NCI-H345 treated with DMSO at 0.1 percent for 48 hours (cell line): ENCODE results near the gene GRIN1.

Experiments used
- DNase-seq: peaks from one replicate; lab custom pipeline; 2025; ENCODE audit not compliant: unreplicated experiment; lab: John Stamatoyannopoulos, UW

GRIN1 gene

DNA sequence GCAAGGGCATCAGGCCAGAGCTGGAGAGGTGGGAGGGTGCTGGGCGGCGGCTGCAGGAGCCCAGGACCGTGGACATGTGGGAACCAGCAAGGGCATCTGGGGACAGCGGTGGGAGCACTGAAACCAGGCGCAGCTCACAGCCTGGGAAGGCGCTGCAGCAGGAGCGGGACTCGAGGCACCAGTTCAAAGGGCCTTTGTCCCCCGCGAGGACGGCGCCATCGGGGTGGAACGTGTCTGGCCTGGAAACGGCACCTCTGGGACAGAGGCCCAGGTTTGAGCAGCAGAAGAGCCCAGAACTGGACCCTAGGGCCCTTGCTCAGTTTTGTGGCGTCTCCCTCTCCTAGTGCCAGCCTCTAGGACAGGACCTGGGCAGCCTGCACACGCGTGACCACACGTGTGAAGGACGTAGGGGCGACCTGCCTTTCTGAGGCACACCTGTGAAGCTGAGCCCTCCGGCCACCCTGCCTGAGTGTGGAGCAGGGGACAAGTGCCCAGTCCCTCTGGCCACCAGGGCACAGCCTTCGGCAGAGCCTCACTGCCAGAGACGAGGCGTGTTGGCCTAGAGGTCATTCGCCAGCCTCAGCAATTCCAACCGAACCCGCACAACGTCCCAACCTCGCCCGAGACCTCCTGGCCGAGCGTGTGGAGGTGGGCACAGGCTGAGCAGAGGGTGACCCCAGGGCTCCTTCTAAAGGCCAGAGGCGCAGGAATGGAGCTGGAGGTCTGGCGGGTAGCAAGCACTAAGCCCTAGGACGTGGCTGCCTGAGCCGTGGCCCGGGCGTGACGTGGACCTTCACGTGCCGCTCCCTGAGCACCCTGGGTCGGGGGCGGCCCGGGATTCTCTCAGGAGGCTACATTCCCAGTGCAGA, 35.1 kb downstream of the GRIN1 start:
- DNase-seq: no peak

GRCh38 chr9:137174722-137175293, 35.9 kb downstream of the GRIN1 start:
- no peak for DNase-seq

GRCh38 chr9:137175345-137175961, 36.5 kb downstream of the GRIN1 start:
- no peak for DNase-seq

GRCh38 chr9:137176302-137177182, 37.6 kb downstream of the GRIN1 start:
- no peak for DNase-seq

GRCh38 chr9:137178201-137178938, 39.4 kb downstream of the GRIN1 start:
- no peak for DNase-seq

GRCh38 chr9:137178939-137179630, 40.1 kb downstream of the GRIN1 start:
- DNase-seq: no peak

DNA sequence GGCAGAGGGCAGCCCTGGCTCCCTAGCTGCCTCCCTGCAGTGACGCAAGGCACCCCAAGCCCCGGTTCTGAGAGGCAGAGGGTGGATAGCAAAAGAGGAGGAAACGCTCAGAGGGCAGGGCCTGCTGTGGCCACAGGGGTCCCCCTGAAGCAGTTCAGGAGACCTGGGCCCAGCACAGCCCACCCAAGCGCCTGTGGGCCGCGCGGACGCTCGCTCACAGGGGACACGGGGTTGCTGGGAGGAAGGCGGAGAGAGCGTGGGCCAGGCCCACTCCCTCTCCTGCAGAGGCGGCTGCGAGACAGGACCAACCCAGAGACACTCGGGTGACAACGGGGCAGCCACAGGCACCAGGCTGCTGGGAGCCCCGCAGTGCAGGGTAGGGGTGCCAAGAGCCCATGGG, 40.8 kb downstream of the GRIN1 start:
- no peak for DNase-seq

DNA sequence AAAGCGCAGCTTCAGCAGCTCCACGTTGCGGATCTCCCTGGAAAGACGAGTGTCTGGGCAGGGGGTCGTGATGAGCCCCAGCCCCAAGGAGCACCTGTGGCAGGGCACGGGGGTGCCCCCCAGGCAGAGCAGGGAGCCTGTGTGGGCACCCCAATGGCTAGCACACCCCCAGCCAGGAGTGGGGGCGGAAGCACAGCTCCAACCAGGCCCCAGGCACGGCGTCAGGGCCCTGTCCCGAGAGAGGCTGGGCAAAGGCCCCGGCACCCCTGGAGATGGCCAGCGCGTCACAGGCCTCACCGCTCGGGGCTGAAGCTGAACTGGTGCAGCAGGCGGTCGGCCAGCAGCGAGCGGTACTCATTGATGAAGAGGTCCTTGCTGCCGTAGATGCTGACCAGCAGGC, 41.5 kb downstream of the GRIN1 start:
- DNase-seq: no peak

DNA sequence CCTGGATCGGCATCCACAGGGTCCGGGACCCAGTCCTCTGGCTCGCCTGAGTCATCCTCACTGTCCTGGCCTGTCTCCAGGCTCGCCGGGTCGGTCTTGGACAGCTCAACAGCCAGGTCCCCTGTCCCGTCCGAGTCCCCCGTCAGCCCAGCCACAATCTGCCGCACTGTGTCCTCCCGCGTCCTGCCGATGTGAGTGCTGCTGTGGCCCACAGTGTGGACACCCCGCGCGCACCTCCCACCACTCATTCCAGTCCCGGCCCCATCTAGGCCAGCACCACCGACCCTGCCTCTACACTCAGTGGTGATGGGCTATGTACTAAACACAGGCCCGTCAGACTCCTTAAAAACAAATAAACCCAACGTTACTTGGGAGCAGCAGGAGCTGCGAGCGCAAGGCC, 42.7 kb downstream of the GRIN1 start:
- DNase-seq: no peak

GRCh38 chr9:137182836-137183235, 43.9 kb downstream of the GRIN1 start:
- no peak for DNase-seq

GRCh38 chr9:137183980-137184595, 45.1 kb downstream of the GRIN1 start:
- no peak for DNase-seq

DNA sequence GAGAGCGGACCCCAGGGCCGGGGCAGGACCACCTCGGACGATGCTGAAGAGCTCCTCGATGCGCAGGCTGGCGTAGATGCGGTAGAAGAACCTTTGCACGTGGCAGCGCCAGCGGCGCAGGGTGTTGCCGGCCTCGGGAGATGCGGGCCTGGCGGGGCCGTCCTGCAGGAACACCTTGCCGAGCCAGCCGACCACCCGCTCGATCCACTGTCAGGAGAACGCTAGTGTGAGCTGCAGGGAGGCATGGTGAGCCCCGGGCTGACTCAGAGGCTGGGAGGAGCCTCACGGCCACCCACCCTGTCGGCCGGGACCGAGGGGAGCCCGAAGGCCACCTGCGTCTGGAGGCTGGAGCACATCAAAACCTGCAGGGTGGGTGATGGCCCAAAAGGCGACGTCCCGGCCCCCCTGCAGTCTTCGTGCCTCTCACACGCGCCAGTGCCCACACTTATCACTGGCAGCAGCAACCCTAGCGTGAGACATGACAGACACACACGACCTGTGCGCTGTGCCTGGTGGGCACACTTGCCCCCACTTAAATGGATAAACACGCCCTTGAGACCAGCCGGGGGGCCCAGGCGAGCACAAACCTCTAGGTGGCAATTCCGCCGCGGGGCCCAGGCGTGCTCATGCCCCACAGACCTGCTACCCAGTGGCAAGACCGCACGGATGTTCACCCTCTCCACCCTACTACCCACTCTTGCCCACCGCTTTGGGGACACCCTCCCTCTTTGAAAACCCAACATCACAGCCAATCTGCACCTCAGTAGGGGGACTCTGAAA, 46.1 kb downstream of the GRIN1 start:
- DNase-seq: no peak

GRCh38 chr9:137185921-137186320, 47.0 kb downstream of the GRIN1 start:
- no peak for DNase-seq

- no peak for DNase-seq
Observed at GRCh38 chr9:137186385-137186784, 47.4 kb downstream of the GRIN1 start.

DNA sequence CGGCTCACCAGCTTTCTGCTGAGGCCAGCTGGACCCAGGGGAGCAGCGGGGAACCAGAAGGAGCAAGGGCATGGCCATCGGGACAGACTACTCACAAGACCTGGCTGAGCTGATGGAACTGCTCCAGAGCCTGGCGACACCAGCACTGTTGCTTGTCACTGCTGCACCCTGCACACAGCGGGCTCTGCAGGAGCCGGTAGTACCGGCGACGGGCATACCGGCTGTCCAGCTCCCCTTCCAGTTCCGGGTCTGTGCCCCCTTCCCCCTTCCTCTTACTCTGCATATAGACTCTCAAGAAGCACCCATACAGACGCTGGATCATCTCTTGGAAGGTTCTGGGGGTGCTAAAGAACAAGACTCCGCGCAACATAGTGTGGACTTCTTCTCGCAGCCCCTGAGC, 48.4 kb downstream of the GRIN1 start:
- DNase-seq: no peak

DNA sequence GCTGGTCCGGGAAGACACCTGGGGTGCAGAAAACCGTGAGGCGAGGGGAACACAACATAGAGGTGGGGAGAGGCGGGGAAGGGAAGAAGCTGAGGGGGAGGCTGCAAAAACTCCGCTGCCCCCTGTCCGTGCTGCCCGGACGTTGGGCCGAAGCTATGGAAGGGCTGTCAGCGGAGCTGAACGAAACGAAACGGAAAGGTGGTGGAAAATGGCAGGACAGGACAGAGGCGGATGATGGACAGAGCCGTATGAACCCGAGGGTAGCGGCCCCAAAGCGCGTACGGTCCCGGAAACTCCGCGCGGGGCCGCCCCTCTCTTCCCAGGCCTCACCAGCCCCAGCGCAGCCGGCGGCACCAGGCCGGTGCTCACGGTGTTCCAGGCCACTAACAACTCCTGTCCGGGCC, 49.1 kb downstream of the GRIN1 start:
- DNase-seq: no peak

- DNase-seq: peak; percentile 74
Observed at GRCh38 chr9:137188490-137189296, 49.7 kb downstream of the GRIN1 start, which contains the start of the genes ANAPC2 and SSNA1. ANAPC2 (minus strand) TSS chr9:137188560; CDS start chr9:137188532, 28 bp downstream. SSNA1 (plus strand) TSS chr9:137188676; CDS start chr9:137188727, 51 bp downstream.
